ENCODE data around the gene UCHL5.

DNA sequence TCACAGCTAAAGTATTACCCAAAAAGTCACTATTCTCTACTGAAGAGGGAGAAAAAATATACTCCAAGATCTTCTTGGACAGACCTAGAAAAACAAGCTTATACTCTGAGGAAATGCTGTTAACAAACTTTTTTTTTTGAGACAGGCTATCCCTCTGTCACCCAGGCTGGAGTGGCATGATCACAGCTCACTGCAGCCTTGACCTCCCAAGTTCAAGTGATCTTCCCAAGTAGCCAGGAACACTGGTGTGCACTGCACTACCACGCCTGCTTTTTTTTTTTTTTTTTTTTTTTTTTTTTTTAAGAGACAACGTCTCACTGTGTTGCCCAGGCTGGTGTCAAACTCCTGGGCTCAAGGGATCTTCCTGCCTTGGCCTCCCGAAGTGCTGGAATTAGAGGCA, 28.7 kb upstream of the UCHL5 start:
- TF ChIP-seq, protein P1, sequence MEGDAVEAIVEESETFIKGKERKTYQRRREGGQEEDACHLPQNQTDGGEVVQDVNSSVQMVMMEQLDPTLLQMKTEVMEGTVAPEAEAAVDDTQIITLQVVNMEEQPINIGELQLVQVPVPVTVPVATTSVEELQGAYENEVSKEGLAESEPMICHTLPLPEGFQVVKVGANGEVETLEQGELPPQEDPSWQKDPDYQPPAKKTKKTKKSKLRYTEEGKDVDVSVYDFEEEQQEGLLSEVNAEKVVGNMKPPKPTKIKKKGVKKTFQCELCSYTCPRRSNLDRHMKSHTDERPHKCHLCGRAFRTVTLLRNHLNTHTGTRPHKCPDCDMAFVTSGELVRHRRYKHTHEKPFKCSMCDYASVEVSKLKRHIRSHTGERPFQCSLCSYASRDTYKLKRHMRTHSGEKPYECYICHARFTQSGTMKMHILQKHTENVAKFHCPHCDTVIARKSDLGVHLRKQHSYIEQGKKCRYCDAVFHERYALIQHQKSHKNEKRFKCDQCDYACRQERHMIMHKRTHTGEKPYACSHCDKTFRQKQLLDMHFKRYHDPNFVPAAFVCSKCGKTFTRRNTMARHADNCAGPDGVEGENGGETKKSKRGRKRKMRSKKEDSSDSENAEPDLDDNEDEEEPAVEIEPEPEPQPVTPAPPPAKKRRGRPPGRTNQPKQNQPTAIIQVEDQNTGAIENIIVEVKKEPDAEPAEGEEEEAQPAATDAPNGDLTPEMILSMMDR (conservative IDR thresholded peaks at IDR 0.05; ENCODE audit: low read depth, low read length): no peak
- TF ChIP-seq EZH2 (IDR thresholded peaks at IDR 0.05; ENCODE audit: borderline replicate concordance, low read depth, low read length, poor library complexity, severe bottlenecking): no peak

Data from A673 (cell line).